ENCODE measurements around the gene PDLIM3. TPM values are rescaled to one million over a fixed set of nuclear protein-coding genes. Genes with fewer than 3 reads are reported as not detected.

The PDLIM3 gene
- total RNA-seq, 1 experiment from 2014 or later, result 6.2 TPM

DNA sequence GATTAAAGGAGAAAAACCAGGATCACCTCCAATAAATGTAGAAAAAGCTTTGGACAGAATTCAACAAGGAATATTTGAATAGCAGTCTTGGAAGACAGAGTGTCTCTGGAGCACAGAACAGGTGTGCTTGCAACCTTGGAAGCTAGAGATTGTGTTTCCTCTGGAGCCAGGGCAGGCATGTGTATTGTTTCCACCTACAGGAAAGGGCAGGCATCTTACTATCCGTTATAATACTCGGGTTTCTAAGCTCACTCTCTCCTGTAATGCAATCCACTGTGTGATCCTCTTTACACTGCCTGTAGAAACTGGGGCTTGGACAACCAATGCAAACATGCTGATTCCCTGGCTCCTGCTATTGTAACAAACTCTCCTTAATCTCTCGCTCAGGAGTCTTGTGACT is 78.2 kb downstream of the PDLIM3 start:
- Mint-ChIP-seq H3K4me1 (peaks cover 8% of the 10 kb centered on the region), H3K9me3 (no peaks in the 10 kb centered on the region), H3K27ac (no peak overlapping the region), H3K4me3 (no peak overlapping the region), H3K27me3 (ENCODE audit: low read depth) (no peaks in the 10 kb centered on the region), H3K36me3 (no peaks in the 10 kb centered on the region)
- POLR2A ChIA-PET, result no interaction called here
- DNase-seq (ENCODE audit: low spot score) (no peak), ATAC-seq (peak; percentile 96)
- CTCF ChIA-PET, result interaction anchor here (0.6 to 1.3 kb wide), 9 partner anchors 13 to 581 kb away, joined by 3 to 5 read pairs (median 3); no protein-coding TSS in a partner anchor
- TF ChIP-seq HMGA2 (CRISPR knock-in tag; IDR thresholded peaks at IDR 0.05) (no peak), ZNF121 (CRISPR knock-in tag; IDR thresholded peaks at IDR 0.05) (no peak), ZNF317 (CRISPR knock-in tag; IDR thresholded peaks at IDR 0.05; ENCODE audit: borderline replicate concordance, low read depth) (no peak)
- TF ChIP-seq, protein P1, sequence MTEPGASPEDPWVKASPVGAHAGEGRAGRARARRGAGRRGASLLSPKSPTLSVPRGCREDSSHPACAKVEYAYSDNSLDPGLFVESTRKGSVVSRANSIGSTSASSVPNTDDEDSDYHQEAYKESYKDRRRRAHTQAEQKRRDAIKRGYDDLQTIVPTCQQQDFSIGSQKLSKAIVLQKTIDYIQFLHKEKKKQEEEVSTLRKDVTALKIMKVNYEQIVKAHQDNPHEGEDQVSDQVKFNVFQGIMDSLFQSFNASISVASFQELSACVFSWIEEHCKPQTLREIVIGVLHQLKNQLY (CRISPR knock-in tag; IDR thresholded peaks at IDR 0.05), result no peak
- TF ChIP-seq, protein P2, sequence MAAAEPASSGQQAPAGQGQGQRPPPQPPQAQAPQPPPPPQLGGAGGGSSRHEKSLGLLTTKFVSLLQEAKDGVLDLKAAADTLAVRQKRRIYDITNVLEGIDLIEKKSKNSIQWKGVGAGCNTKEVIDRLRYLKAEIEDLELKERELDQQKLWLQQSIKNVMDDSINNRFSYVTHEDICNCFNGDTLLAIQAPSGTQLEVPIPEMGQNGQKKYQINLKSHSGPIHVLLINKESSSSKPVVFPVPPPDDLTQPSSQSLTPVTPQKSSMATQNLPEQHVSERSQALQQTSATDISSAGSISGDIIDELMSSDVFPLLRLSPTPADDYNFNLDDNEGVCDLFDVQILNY (CRISPR knock-in tag; IDR thresholded peaks at IDR 0.05), result no peak

DNA sequence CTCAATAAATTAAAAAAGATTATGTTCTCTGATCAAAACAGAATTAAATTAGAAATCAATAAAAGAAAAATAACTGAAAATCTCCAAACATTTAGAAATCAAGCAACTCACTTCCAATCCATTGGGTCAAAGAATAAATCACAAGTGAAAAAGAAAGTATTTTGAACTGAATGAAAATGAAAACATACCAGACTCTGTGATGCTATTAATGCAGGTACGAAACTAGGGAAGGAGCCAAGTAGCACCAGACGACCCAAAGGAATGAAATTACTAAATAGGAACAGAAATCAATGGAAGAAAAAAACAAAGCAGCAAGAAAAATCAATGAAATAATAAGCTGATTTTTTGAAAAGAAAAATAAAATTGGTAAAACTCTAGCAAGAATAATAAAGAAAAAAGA is 79.2 kb downstream of the PDLIM3 start:
- no peak for ATAC-seq
- no peak overlapping the region for H3K4me3 Mint-ChIP-seq
- ChIA-PET CTCF (interaction anchor here (1.0 kb wide), 1 partner anchor 16 kb away, joined by 3 read pairs; no protein-coding TSS in a partner anchor), POLR2A (no interaction called here)
- peaks cover 8% of the 10 kb centered on the region for H3K4me1 Mint-ChIP-seq
- H3K9me3 Mint-ChIP-seq, result no peaks in the 10 kb centered on the region
- H3K36me3 Mint-ChIP-seq, result no peaks in the 10 kb centered on the region
- H3K27ac Mint-ChIP-seq, result no peak overlapping the region
- DNase-seq (ENCODE audit: low spot score), result no peak
- H3K27me3 Mint-ChIP-seq (ENCODE audit: low read depth), result no peaks in the 10 kb centered on the region
- TF ChIP-seq, protein P3, sequence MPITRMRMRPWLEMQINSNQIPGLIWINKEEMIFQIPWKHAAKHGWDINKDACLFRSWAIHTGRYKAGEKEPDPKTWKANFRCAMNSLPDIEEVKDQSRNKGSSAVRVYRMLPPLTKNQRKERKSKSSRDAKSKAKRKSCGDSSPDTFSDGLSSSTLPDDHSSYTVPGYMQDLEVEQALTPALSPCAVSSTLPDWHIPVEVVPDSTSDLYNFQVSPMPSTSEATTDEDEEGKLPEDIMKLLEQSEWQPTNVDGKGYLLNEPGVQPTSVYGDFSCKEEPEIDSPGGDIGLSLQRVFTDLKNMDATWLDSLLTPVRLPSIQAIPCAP (CRISPR knock-in tag; IDR thresholded peaks at IDR 0.05), result no peak
- TF ChIP-seq NFATC4 (CRISPR knock-in tag; IDR thresholded peaks at IDR 0.05), result no peak
- TF ChIP-seq CREB1 (CRISPR knock-in tag; IDR thresholded peaks at IDR 0.05), result no peak
- no peak for TF ChIP-seq ZNF416 (CRISPR knock-in tag; IDR thresholded peaks at IDR 0.05)
- no peak for TF ChIP-seq ATF1 (CRISPR knock-in tag; IDR thresholded peaks at IDR 0.05)
- TF ChIP-seq ZNF423 (CRISPR knock-in tag; IDR thresholded peaks at IDR 0.05), result no peak
- TF ChIP-seq SOX15 (CRISPR knock-in tag; IDR thresholded peaks at IDR 0.05), result no peak
- TF ChIP-seq, protein P4, sequence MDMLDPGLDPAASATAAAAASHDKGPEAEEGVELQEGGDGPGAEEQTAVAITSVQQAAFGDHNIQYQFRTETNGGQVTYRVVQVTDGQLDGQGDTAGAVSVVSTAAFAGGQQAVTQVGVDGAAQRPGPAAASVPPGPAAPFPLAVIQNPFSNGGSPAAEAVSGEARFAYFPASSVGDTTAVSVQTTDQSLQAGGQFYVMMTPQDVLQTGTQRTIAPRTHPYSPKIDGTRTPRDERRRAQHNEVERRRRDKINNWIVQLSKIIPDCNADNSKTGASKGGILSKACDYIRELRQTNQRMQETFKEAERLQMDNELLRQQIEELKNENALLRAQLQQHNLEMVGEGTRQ (CRISPR knock-in tag; IDR thresholded peaks at IDR 0.05), result no peak
- TF ChIP-seq ZNF232 (CRISPR knock-in tag; IDR thresholded peaks at IDR 0.05), result no peak
- TF ChIP-seq ZNF263 (CRISPR knock-in tag; IDR thresholded peaks at IDR 0.05; ENCODE audit: low read depth), result no peak
- TF ChIP-seq JAZF1 (CRISPR knock-in tag; IDR thresholded peaks at IDR 0.05), result no peak
- TF ChIP-seq GTF2I (CRISPR knock-in tag; conservative IDR thresholded peaks at IDR 0.05), result no peak
- TF ChIP-seq, protein P5, sequence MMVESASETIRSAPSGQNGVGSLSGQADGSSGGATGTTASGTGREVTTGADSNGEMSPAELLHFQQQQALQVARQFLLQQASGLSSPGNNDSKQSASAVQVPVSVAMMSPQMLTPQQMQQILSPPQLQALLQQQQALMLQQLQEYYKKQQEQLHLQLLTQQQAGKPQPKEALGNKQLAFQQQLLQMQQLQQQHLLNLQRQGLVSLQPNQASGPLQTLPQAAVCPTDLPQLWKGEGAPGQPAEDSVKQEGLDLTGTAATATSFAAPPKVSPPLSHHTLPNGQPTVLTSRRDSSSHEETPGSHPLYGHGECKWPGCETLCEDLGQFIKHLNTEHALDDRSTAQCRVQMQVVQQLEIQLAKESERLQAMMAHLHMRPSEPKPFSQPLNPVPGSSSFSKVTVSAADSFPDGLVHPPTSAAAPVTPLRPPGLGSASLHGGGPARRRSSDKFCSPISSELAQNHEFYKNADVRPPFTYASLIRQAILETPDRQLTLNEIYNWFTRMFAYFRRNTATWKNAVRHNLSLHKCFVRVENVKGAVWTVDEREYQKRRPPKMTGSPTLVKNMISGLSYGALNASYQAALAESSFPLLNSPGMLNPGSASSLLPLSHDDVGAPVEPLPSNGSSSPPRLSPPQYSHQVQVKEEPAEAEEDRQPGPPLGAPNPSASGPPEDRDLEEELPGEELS (CRISPR knock-in tag; IDR thresholded peaks at IDR 0.05), result no peak
- TF ChIP-seq, protein P6, sequence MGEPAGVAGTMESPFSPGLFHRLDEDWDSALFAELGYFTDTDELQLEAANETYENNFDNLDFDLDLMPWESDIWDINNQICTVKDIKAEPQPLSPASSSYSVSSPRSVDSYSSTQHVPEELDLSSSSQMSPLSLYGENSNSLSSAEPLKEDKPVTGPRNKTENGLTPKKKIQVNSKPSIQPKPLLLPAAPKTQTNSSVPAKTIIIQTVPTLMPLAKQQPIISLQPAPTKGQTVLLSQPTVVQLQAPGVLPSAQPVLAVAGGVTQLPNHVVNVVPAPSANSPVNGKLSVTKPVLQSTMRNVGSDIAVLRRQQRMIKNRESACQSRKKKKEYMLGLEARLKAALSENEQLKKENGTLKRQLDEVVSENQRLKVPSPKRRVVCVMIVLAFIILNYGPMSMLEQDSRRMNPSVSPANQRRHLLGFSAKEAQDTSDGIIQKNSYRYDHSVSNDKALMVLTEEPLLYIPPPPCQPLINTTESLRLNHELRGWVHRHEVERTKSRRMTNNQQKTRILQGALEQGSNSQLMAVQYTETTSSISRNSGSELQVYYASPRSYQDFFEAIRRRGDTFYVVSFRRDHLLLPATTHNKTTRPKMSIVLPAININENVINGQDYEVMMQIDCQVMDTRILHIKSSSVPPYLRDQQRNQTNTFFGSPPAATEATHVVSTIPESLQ (CRISPR knock-in tag; IDR thresholded peaks at IDR 0.05), result no peak
- TF ChIP-seq, protein P7, sequence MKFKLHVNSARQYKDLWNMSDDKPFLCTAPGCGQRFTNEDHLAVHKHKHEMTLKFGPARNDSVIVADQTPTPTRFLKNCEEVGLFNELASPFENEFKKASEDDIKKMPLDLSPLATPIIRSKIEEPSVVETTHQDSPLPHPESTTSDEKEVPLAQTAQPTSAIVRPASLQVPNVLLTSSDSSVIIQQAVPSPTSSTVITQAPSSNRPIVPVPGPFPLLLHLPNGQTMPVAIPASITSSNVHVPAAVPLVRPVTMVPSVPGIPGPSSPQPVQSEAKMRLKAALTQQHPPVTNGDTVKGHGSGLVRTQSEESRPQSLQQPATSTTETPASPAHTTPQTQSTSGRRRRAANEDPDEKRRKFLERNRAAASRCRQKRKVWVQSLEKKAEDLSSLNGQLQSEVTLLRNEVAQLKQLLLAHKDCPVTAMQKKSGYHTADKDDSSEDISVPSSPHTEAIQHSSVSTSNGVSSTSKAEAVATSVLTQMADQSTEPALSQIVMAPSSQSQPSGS (CRISPR knock-in tag; IDR thresholded peaks at IDR 0.05; ENCODE audit: borderline replicate concordance, low read depth), result no peak
- TF ChIP-seq, protein P8, sequence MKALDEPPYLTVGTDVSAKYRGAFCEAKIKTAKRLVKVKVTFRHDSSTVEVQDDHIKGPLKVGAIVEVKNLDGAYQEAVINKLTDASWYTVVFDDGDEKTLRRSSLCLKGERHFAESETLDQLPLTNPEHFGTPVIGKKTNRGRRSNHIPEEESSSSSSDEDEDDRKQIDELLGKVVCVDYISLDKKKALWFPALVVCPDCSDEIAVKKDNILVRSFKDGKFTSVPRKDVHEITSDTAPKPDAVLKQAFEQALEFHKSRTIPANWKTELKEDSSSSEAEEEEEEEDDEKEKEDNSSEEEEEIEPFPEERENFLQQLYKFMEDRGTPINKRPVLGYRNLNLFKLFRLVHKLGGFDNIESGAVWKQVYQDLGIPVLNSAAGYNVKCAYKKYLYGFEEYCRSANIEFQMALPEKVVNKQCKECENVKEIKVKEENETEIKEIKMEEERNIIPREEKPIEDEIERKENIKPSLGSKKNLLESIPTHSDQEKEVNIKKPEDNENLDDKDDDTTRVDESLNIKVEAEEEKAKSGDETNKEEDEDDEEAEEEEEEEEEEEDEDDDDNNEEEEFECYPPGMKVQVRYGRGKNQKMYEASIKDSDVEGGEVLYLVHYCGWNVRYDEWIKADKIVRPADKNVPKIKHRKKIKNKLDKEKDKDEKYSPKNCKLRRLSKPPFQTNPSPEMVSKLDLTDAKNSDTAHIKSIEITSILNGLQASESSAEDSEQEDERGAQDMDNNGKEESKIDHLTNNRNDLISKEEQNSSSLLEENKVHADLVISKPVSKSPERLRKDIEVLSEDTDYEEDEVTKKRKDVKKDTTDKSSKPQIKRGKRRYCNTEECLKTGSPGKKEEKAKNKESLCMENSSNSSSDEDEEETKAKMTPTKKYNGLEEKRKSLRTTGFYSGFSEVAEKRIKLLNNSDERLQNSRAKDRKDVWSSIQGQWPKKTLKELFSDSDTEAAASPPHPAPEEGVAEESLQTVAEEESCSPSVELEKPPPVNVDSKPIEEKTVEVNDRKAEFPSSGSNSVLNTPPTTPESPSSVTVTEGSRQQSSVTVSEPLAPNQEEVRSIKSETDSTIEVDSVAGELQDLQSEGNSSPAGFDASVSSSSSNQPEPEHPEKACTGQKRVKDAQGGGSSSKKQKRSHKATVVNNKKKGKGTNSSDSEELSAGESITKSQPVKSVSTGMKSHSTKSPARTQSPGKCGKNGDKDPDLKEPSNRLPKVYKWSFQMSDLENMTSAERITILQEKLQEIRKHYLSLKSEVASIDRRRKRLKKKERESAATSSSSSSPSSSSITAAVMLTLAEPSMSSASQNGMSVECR (CRISPR knock-in tag; IDR thresholded peaks at IDR 0.05; ENCODE audit: borderline replicate concordance), result no peak
- no peak for TF ChIP-seq NR1H2 (CRISPR knock-in tag; IDR thresholded peaks at IDR 0.05)
- TF ChIP-seq ELF4 (CRISPR knock-in tag; IDR thresholded peaks at IDR 0.05; ENCODE audit: low read depth), result no peak

Data from WTC11 (cell line).